Measurements from ENCODE around the gene FNIP2.

The FNIP2 gene

GRCh38 chr4:158802914-158803313 is 34.1 kb downstream of the FNIP2 start:
- Histone ChIP-seq H3K4me1 (ENCODE audit: control insufficient read depth, insufficient read depth, low read length) (peaks cover 12% of the 10 kb centered on the region), H3K36me3 (ENCODE audit: control insufficient read depth in 2 of 2, insufficient read depth in 1 of 2, low read length in 2 of 2) (no peaks in the 10 kb centered on the region), H3K27ac (ENCODE audit: extremely low read depth, low read depth, low read length) (no peak overlapping the region), H3K9me3 (ENCODE audit: control insufficient read depth, insufficient read depth, low read depth, low read length) (no peaks in the 10 kb centered on the region), H3K4me3 (ENCODE audit: low read depth, low read length) (no peak overlapping the region)
- TF ChIP-seq ZNF792 (tag by site-specific recombination; IDR thresholded peaks at IDR 0.05) (no peak), ZNF175 (tag by site-specific recombination; IDR thresholded peaks at IDR 0.05) (no peak), ZNF768 (tag by site-specific recombination; IDR thresholded peaks at IDR 0.05) (no peak), ZNF776 (tag by site-specific recombination; IDR thresholded peaks at IDR 0.05; ENCODE audit: borderline replicate concordance) (no peak), ZBTB49 (tag by site-specific recombination; IDR thresholded peaks at IDR 0.05; ENCODE audit: low read depth) (no peak), ZNF350 (tag by site-specific recombination; IDR thresholded peaks at IDR 0.05) (no peak), ZNF404 (tag by site-specific recombination; IDR thresholded peaks at IDR 0.05) (no peak), ZNF221 (tag by site-specific recombination; IDR thresholded peaks at IDR 0.05; ENCODE audit: borderline replicate concordance) (no peak), ZNF2 (tag by site-specific recombination; IDR thresholded peaks at IDR 0.05) (no peak)
- POLR2A ChIA-PET: no interaction called here
- CTCF ChIA-PET: interaction anchor here (0.6 kb wide), 1 partner anchor 64 kb away, joined by 3 read pairs; no protein-coding TSS in a partner anchor

DNA sequence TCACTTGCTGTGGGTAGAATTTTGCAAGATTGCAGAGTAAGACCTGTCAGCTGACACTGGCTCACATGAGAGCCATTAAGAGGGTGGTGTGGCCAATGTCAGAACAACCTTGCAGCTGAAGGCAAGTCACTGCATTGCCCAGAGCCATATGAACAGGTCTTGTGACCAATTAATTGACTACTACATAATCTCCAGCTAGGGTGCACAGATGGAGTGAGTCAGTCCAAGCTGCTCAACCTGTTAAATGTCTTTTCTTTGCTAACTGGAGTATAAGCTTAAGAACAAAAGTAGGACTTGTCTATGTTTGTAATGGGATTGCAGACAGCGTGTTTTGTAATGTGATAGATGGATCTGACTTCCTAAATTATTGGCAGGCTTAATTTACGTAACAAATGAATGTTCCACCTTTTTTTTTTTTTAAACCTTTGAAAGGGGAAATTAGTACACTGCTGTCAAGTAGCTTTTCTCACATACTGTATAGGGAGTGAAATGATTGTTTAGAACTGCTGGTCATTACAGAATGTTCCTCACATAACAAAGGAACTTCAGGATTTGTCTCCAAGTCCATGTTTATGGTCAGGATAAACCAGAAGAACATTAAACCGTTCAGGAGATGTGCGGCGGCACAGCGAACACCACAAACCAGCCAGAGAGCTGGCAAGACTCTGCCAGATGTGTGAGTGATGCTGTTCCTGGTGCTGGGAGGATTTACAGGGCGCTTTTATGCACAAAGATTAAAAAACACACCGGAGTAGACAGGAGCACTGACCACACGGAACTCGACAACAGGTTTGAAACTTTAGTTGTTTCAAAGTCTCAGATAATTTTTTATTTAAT is 37.0 kb downstream of the FNIP2 start:
- POLR2A ChIA-PET: interaction anchor here (0.7 kb wide), 1 partner anchor 1811 kb away, joined by 3 read pairs; no protein-coding TSS in a partner anchor
- Histone ChIP-seq H3K27ac (ENCODE audit: extremely low read depth, low read depth, low read length) (no peak overlapping the region), H3K9me3 (ENCODE audit: control insufficient read depth, insufficient read depth, low read depth, low read length) (no peaks in the 10 kb centered on the region), H3K4me3 (ENCODE audit: low read depth, low read length) (no peak overlapping the region), H3K4me1 (ENCODE audit: control insufficient read depth, insufficient read depth, low read length) (peaks cover 10% of the 10 kb centered on the region), H3K36me3 (ENCODE audit: control insufficient read depth in 2 of 2, insufficient read depth in 1 of 2, low read length in 2 of 2) (no peaks in the 10 kb centered on the region)
- CTCF ChIA-PET: no interaction called here
- TF ChIP-seq ZNF623 (tag by site-specific recombination; IDR thresholded peaks at IDR 0.05) (no peak), ATF2 (tag by site-specific recombination; IDR thresholded peaks at IDR 0.05; ENCODE audit: low read depth) (no peak), ZNF624 (tag by site-specific recombination; IDR thresholded peaks at IDR 0.05) (no peak), ZNF76 (tag by site-specific recombination; IDR thresholded peaks at IDR 0.05; ENCODE audit: borderline replicate concordance, low read depth) (no peak), SETDB1 (IDR thresholded peaks at IDR 0.05; ENCODE audit: insufficient read length, low read length) (no peak), SP3 (tag by site-specific recombination; IDR thresholded peaks at IDR 0.05) (0 out of 2 replicates have a peak, but pooled peaks have one; percentile 26), ZNF341 (tag by site-specific recombination; IDR thresholded peaks at IDR 0.05; ENCODE audit: low read depth) (peak; percentile 89), OVOL3 (tag by site-specific recombination; IDR thresholded peaks at IDR 0.05) (no peak), ZNF366 (tag by site-specific recombination; conservative IDR thresholded peaks at IDR 0.05) (peak; percentile 67), GFI1B (tag by site-specific recombination; IDR thresholded peaks at IDR 0.05) (no peak), ZSCAN5A (tag by site-specific recombination; IDR thresholded peaks at IDR 0.05) (no peak), ZNF350 (tag by site-specific recombination; IDR thresholded peaks at IDR 0.05) (no peak), PATZ1 (tag by site-specific recombination; IDR thresholded peaks at IDR 0.05) (0 out of 2 replicates have a peak, but pooled peaks have one; percentile 28)
- TF ChIP-seq, protein P1, sequence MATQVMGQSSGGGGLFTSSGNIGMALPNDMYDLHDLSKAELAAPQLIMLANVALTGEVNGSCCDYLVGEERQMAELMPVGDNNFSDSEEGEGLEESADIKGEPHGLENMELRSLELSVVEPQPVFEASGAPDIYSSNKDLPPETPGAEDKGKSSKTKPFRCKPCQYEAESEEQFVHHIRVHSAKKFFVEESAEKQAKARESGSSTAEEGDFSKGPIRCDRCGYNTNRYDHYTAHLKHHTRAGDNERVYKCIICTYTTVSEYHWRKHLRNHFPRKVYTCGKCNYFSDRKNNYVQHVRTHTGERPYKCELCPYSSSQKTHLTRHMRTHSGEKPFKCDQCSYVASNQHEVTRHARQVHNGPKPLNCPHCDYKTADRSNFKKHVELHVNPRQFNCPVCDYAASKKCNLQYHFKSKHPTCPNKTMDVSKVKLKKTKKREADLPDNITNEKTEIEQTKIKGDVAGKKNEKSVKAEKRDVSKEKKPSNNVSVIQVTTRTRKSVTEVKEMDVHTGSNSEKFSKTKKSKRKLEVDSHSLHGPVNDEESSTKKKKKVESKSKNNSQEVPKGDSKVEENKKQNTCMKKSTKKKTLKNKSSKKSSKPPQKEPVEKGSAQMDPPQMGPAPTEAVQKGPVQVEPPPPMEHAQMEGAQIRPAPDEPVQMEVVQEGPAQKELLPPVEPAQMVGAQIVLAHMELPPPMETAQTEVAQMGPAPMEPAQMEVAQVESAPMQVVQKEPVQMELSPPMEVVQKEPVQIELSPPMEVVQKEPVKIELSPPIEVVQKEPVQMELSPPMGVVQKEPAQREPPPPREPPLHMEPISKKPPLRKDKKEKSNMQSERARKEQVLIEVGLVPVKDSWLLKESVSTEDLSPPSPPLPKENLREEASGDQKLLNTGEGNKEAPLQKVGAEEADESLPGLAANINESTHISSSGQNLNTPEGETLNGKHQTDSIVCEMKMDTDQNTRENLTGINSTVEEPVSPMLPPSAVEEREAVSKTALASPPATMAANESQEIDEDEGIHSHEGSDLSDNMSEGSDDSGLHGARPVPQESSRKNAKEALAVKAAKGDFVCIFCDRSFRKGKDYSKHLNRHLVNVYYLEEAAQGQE (tag by site-specific recombination; IDR thresholded peaks at IDR 0.05): no peak
